HuH-7.5 (cell line): ENCODE data around the gene GALNT16.
"Not testable (repeated sequence)": the region's sequence is repeated elsewhere in the genome, so short reads cannot be mapped to it uniquely, and the experiment has no call there.

Source experiments
- DNase-seq: peaks from one replicate; pipeline ENCODE4 v3.0.0; 2011; ENCODE audit warnings: low spot score

GALNT16 gene

GRCh38 chr14:69259527-69260189 lies at the start of gene GALNT16:
Gene GALNT16, plus strand, starts transcription at chr14:69260158. Its CDS starts 133 bp downstream, at chr14:69260291.
- DNase-seq, result peak; percentile 68

DNA sequence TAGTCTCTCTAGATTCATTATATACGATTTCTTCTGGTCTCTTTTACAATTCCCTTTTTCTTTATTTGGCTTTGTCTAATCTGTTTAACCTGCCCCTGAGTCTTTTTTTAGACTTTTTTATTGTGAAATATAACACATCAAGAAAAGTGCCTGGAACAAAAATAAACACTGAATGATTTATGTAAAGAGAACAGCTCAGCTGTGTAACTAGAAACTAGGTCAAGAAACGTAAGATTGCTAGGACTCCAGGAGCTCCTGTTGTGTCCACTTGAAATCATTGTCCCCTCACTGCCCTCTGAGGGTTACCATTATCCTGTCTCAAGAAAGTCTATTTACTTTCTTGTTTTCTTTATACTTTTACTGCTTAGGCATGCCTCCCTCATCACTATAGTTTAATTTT lies 45.6 kb upstream of the GALNT16 start:
- no peak for DNase-seq

DNA sequence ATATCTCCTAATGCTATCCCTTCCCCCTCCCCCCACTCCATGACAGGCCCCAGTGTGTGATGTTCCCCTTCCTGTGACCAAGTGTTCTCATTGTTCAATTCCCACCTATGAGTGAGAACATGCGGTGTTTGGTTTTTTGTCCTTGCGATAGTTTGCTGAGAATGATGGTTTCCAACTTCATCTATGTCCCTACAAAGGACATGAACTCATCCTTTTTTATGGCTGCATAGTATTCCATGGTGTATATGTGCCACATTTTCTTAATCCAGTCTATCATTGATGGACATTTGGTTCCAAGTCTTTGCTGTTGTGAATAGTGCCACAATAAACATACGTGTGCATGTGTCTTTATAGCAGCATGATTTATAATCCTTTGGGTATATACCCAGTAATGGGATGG lies 42.3 kb upstream of the GALNT16 start:
- DNase-seq, result not testable (repeated sequence)

DNA sequence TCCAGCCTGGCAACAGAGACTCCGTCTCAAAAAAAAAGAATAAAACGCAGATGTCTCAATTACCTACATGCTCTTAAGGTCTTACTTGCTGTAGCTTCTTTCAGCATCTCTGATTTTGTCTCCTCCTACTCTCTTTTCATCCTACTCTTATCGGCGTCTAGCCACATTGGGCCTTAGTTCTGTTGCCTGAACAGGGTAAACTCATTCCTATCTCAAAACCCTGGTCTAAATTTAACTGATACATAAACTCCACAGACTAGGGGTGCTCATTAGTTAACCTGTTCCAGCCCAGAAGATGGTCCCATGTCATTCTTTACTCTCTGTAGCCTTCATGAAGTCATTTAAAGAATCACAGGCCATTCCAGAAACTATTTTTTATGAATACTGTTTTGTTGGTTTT lies 35.0 kb upstream of the GALNT16 start:
- no peak for DNase-seq

DNA sequence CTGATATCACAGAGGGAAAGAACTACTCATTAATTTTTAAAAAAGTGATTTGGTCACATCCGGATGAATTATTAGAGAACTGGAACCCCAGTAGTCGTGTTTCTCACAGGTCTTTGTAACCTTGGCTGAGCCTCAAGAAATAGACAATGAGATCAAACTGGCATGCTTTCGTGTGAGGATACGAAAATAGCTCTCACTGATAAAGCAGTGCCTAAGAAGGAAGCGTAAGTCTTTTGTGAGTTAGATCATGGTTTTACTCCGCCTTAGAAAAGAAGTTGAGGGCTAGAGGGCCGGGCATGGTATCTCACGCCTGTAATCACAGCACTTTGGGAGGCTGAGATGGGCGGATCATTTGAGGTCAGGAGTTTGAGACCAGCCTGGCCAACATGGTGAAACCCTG lies 33.8 kb upstream of the GALNT16 start:
- DNase-seq, result no peak

- DNase-seq, result no peak
These were observed 33.2 kb upstream of the GALNT16 start for GRCh38 chr14:69226736-69227135.

DNA sequence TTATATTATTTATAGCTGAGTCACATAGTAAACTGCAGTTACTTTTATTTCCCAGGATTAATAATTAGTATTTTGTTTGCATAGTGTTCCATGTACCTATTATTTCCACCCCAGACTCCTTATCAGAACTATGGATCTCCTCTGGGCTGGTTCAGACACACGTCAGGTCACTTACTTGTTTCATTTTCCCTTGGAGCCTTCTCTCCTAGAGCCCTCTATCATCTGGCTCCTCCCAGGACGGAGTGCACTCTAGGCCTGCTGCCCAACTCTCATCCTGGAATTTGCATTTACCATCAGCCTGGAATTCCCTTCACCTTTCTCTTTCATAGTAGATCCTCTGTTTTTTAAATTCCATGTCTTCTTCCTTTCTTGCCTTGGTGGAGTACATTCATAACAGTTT lies 28.5 kb upstream of the GALNT16 start:
- no peak for DNase-seq

- DNase-seq, result no peak
These were observed 27.6 kb upstream of the GALNT16 start for GRCh38 chr14:69232388-69232787.

DNA sequence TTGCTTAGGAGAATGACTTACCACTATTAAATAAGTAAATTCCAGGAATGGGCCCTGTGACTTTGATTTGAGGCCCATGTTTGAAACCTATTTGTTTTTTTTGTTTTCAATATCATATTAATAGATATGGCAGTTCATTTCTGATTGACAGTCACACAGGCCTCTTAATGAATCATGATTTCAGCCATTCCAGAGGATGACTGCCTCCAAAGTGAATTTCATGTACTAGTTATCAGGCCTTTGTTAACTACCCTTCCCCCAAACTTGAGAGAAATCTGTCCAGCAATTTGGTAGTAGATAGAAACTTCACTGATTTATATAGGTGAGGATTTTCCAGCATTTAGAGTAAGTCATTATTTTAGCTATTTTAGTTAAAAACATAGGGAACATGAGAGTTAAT lies 25.9 kb upstream of the GALNT16 start:
- no peak for DNase-seq

GRCh38 chr14:69235708-69236107 lies 24.2 kb upstream of the GALNT16 start:
- no peak for DNase-seq

GRCh38 chr14:69237142-69237541 lies 22.8 kb upstream of the GALNT16 start:
- DNase-seq, result no peak

DNA sequence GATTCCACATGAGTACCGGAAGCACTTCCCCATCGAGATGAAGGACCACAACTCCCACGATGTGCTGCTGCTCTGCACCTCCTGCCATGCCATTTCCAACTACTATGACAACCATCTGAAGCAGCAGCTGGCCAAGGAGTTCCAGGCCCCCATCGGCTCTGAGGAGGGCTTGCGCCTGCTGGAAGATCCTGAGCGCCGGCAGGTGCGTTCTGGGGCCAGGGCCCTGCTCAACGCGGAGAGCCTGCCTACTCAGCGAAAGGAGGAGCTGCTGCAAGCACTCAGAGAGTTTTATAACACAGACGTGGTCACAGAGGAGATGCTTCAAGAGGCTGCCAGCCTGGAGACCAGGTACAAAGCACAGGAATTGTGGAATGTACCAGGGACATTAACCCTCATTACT lies 22.4 kb upstream of the GALNT16 start:
- DNase-seq, result no peak

- DNase-seq, result no peak
These were observed 21.1 kb upstream of the GALNT16 start for GRCh38 chr14:69238883-69239282.

DNA sequence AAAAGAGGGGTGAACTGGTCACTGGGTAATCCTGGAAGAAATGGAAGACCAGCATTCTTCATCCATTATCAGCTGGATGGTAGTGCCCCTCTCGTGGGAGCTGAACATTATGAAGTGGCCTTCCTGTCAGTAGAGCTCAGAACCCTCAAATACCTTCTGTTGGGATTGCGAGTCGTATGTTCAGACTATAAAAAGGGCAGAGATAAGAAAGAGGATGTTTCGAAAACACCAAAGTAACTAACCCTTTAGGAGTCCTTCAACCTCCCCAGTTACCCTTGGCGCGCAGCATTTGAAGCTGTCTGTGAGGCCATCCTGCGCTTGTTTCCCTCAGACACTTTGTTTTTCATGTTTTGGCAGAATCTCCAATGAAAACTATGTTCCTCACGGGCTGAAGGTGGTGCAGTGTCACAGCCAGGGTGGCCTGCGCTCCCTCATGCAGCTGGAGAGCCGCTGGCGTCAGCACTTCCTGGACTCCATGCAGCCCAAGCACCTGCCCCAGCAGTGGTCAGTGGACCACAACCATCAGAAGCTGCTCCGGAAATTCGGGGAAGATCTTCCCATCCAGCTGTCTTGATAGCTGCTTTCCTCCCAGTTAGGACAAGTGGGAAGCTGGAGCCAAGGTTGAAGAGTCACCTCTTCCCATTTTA lies 19.3 kb upstream of the GALNT16 start:
- DNase-seq, result no peak

DNA sequence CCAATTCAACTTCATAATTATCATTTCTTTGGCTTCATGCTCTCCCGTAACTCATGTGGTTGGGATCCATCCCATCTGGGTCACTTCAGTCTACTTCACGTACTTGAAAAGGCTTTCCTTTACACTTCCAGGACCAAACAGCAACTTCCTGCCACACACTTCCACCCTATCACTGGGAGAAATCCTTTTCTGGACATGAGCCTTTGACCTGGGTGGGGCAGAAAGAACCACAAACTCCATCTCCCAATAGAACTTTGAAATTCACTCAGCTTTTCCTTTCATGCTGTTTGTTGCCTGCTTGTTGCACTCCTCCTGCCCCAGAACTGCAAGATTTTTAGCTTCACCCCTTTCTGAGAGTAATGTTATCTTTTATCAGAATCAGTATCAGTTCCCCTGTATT lies 18.4 kb upstream of the GALNT16 start:
- no peak for DNase-seq

GRCh38 chr14:69242311-69243224 lies 17.4 kb upstream of the GALNT16 start:
- peak; percentile 63 for DNase-seq

GRCh38 chr14:69244946-69245345 lies 15.0 kb upstream of the GALNT16 start:
- DNase-seq, result no peak

GRCh38 chr14:69246331-69246730 lies 13.6 kb upstream of the GALNT16 start:
- no peak for DNase-seq

- no peak for DNase-seq
These were observed 12.1 kb upstream of the GALNT16 start for GRCh38 chr14:69247676-69248440.

DNA sequence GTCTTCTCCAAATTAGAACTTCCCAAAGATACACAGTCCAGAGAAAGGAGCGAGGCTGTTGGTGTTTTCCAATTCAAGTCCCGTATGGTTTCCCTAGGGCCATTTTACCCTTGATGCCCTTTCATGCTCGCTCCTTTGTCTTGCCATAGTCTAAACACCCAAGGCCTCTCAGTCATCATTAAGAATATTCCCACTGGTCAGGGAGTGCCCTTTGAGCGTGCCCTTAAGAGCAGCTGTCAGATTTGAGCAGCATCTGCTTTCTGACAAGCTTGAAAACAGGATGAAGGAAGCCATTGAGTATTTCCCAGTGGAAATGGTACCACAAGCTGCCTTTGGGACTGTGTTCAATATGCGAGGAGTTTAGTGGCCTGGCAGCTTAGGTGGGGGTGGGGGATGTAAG lies 10.4 kb upstream of the GALNT16 start:
- DNase-seq, result no peak

- DNase-seq, result no peak
These were observed 7.1 kb upstream of the GALNT16 start for GRCh38 chr14:69252851-69253250.

DNA sequence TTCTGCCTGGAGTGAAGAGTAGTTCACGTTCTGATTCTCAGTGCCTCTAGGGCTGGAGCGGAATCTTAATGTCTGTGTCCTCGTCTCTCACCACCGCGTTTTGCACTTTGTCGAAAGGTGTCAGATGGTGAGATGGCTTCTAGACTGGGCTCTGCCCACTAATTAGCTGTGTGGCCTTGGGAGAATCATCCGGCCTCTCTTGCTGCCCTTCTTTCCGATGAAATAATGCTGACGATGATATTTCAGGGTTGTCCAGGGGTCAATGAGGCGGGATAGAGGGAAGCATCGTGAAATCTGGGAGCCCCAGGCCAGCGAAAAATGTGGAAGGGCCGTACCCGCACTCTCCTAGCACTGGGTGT lies 811 bp upstream of the GALNT16 start:
- no peak for DNase-seq
